Keratinocyte (primary cell): ENCODE data around the gene OR52E8. TPM values are rescaled to one million over a fixed set of nuclear protein-coding genes. Genes with fewer than 3 reads are reported as not detected.

Experiments used
- DNase-seq: peaks from one replicate; pipeline ENCODE4 v3.0.0-alpha.2; 2011; ENCODE audit warnings: low read depth, missing footprints, low spot score
- FAIRE-seq: peaks from 2 replicates; lab custom pipeline; 2011; peaks lifted over from hg19 to GRCh38; lab: Jason Lieb, UNC
- H2AFZ ChIP-seq: 2 replicates; pipeline ENCODE4 v1.6.0; 2012; ENCODE audit warnings: low read length, control low read depth, inconsistent platforms; ENCODE audit not compliant: control insufficient read depth
- H3K27ac ChIP-seq: 2 replicates; pipeline ENCODE4 v1.5.1; 2011; ENCODE audit warnings: low read length; ENCODE audit not compliant: control insufficient read depth, insufficient read depth
- H3K27me3 ChIP-seq: 3 replicates; pipeline ENCODE4 v1.6.0; 2011; ENCODE audit warnings: low read length; ENCODE audit not compliant: control insufficient read depth, insufficient read depth; ENCODE audit errors: extremely low read depth
- H3K36me3 ChIP-seq, 2 experiments: 2 replicates in 1 of 2; 3 replicates in 1 of 2; pipeline ENCODE4 v1.5.1; 2011; ENCODE audit warnings: low read length in 2 of 2, mild to moderate bottlenecking in 1 of 2; ENCODE audit not compliant: control insufficient read depth in 2 of 2, insufficient read depth in 2 of 2; ENCODE audit errors: extremely low read depth in 1 of 2
- H3K4me1 ChIP-seq: 3 replicates; pipeline ENCODE4 v1.5.1; 2011; ENCODE audit warnings: low read length; ENCODE audit not compliant: control insufficient read depth, insufficient read depth; ENCODE audit errors: extremely low read depth
- H3K4me2 ChIP-seq: 3 replicates; pipeline ENCODE4 v1.6.0; 2011; ENCODE audit warnings: low read depth, low read length; ENCODE audit not compliant: control insufficient read depth, insufficient read depth; ENCODE audit errors: extremely low read depth
- H3K4me3 ChIP-seq, 3 experiments: fragments of 200-600 bp in 1 of 3; sonication (generic) in 1 of 3; 2 replicates in 2 of 3; 3 replicates in 1 of 3; pipeline ENCODE4 v1.5.1; 2011 to 2016; ENCODE audit warnings: low read length in 3 of 3, mild to moderate bottlenecking in 3 of 3, control low read depth in 2 of 3, inconsistent platforms in 1 of 3, low read depth in 1 of 3, mixed read lengths in 1 of 3, mixed run types in 1 of 3, moderate library complexity in 1 of 3; ENCODE audit not compliant: control insufficient read depth in 2 of 3, insufficient read depth in 2 of 3; ENCODE audit errors: extremely low read depth in 1 of 3
- H3K79me2 ChIP-seq: 2 replicates; pipeline ENCODE4 v1.6.0; 2012; ENCODE audit warnings: low read length; ENCODE audit not compliant: control insufficient read depth, insufficient read depth
- H3K9ac ChIP-seq: 3 replicates; pipeline ENCODE4 v1.6.0; 2011; ENCODE audit warnings: low read length; ENCODE audit not compliant: control insufficient read depth, insufficient read depth; ENCODE audit errors: extremely low read depth
- H3K9me1 ChIP-seq: 3 replicates; pipeline ENCODE4 v1.6.0; 2011; ENCODE audit warnings: low read length; ENCODE audit not compliant: control insufficient read depth, insufficient read depth; ENCODE audit errors: extremely low read depth
- H3K9me3 ChIP-seq: 2 replicates; pipeline ENCODE4 v1.5.1; 2012; ENCODE audit warnings: low read depth, low read length; ENCODE audit not compliant: control insufficient read depth
- H4K20me1 ChIP-seq: 3 replicates; pipeline ENCODE4 v1.6.0; 2011; ENCODE audit warnings: low read length; ENCODE audit not compliant: control insufficient read depth, insufficient read depth; ENCODE audit errors: extremely low read depth
- EZH2 ChIP-seq: IDR thresholded peaks from one replicate; pipeline ENCODE4 v1.6.1; 2012; ENCODE audit warnings: inconsistent platforms, mild to moderate bottlenecking, low read length, moderate library complexity
- dilution Hi-C: fragments of 300-500 bp; cut with MboI; formaldehyde crosslinking; loops from one replicate; pipeline ENCODE4 v1.7.0; 2020; ENCODE audit warnings: low sequenced_read_pairs; ENCODE audit not compliant: extremely low pct_ligation_motif_present
- polyA plus RNA-seq, 5 experiments: library from polyadenylated mRNA; depleted of rRNA in 3 of 5; stranded (reverse) in 3 of 5; stranded (forward) in 1 of 5; unstranded in 1 of 5; fragments of >200 nt; gene quantifications; 1 replicate in 1 of 5; 2 replicates in 3 of 5; 3 replicates in 1 of 5; pipeline versions ENCODE4 v1.2.1 to v1.2.3, GENCODE V29; 2011 to 2012; ENCODE audit warnings: missing spikeins in 2 of 5, low read depth in 1 of 5, low replicate concordance in 1 of 5
- TF ChIP-seq, protein P1 (sequence below), 3 experiments: IDR thresholded peaks in 1 of 3; conservative IDR thresholded peaks in 1 of 3; optimal IDR thresholded peaks in 1 of 3; 2 replicates in 2 of 3; 3 replicates in 1 of 3; pipeline versions ENCODE3 to v1.5.1; 2011; ENCODE audit warnings: low read length in 3 of 3, mild to moderate bottlenecking in 3 of 3, moderate library complexity in 2 of 3, control low read depth in 1 of 3, inconsistent platforms in 1 of 3; ENCODE audit not compliant: insufficient read depth in 2 of 3; ENCODE audit errors: extremely low read depth in 1 of 3

OR52E8 gene
- polyA plus RNA-seq, 1 donor (not counting 4 experiments of a cell fraction or from before 2014, with no cell fraction given): not detected

DNA sequence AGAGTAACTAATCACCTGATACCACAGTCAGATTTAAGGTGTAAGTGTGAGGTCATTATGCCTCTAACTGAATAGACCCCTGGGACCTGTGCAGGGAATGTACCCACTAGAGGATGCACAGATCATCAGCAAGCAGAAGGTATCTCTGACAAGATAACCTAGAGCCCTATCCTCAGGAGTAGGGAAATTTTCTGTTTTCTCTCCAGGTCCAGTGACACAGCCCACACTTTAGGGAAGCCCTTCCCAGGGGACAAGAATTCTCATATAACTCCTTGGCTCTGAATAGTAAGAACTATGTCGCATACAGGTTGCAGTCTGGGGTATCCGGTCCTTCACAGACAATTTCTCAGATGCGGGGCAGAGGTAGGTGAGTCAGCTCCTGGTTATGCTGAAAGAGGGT is 35.4 kb upstream of the OR52E8 start, which contains the start of gene OR52E5:
OR52E5 (plus strand) TSS at position 301 of the 400 bp plus-strand sequence. CDS start 7,569 bp downstream, outside the sequence.
- Histone ChIP-seq H3K79me2 (no peaks in the 10 kb centered on the region), H3K27me3 (no peaks in the 10 kb centered on the region), H2AFZ (no peak within 1 kb of the TSS), H3K4me2 (no peak within 1 kb of the TSS), H3K9me1 (no peaks in the 10 kb centered on the region), H3K4me3 (no peak within 1 kb of the TSS), H3K9ac (no peak within 1 kb of the TSS), H3K4me1 (no peaks in the 10 kb centered on the region), H3K36me3 (no peaks in the 10 kb centered on the region), H3K27ac (no peak within 1 kb of the TSS), H3K9me3 (no peaks in the 10 kb centered on the region), H4K20me1 (no peaks in the 10 kb centered on the region)
- dilution Hi-C loops: no loop called here
- no peak for DNase-seq
- TF ChIP-seq EZH2: no peak
- TF ChIP-seq, protein P1, sequence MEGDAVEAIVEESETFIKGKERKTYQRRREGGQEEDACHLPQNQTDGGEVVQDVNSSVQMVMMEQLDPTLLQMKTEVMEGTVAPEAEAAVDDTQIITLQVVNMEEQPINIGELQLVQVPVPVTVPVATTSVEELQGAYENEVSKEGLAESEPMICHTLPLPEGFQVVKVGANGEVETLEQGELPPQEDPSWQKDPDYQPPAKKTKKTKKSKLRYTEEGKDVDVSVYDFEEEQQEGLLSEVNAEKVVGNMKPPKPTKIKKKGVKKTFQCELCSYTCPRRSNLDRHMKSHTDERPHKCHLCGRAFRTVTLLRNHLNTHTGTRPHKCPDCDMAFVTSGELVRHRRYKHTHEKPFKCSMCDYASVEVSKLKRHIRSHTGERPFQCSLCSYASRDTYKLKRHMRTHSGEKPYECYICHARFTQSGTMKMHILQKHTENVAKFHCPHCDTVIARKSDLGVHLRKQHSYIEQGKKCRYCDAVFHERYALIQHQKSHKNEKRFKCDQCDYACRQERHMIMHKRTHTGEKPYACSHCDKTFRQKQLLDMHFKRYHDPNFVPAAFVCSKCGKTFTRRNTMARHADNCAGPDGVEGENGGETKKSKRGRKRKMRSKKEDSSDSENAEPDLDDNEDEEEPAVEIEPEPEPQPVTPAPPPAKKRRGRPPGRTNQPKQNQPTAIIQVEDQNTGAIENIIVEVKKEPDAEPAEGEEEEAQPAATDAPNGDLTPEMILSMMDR (optimal IDR thresholded peaks at IDR 0.05 in 1 of 3, IDR thresholded peaks at IDR 0.05 in 1 of 3, conservative IDR thresholded peaks at IDR 0.05 in 1 of 3; ENCODE audit: extremely low read depth in 1 of 3, insufficient read depth in 2 of 3, low read length in 3 of 3): no peak
- no peak for FAIRE-seq

- Histone ChIP-seq H4K20me1 (no peaks in the 10 kb centered on the region), H3K27me3 (no peaks in the 10 kb centered on the region), H2AFZ (no peak overlapping the region), H3K27ac (no peak overlapping the region), H3K79me2 (no peaks in the 10 kb centered on the region), H3K9me3 (no peaks in the 10 kb centered on the region), H3K9ac (no peak overlapping the region), H3K4me3 (no peak overlapping the region), H3K36me3 (no peaks in the 10 kb centered on the region), H3K4me1 (no peaks in the 10 kb centered on the region), H3K4me2 (no peak overlapping the region), H3K9me1 (no peaks in the 10 kb centered on the region)
- no peak for DNase-seq
- no peak for TF ChIP-seq EZH2
- TF ChIP-seq, protein P1 (optimal IDR thresholded peaks at IDR 0.05 in 1 of 3, IDR thresholded peaks at IDR 0.05 in 1 of 3, conservative IDR thresholded peaks at IDR 0.05 in 1 of 3; ENCODE audit: extremely low read depth in 1 of 3, insufficient read depth in 2 of 3, low read length in 3 of 3): no peak
- FAIRE-seq: no peak
- dilution Hi-C loops: no loop called here
Observed at GRCh38 chr11:5891216-5891800, 33.8 kb upstream of the OR52E8 start.
